ENCODE results near the gene GPC3. TPM values are rescaled to one million over a fixed set of nuclear protein-coding genes. Genes with fewer than 3 reads are reported as not detected.
"Not testable (repeated sequence)": the region's sequence is repeated elsewhere in the genome, so short reads cannot be mapped to it uniquely, and the experiment has no call there.

GPC3 gene
- total RNA-seq, 1 donor from 2014 or later: not detected

DNA sequence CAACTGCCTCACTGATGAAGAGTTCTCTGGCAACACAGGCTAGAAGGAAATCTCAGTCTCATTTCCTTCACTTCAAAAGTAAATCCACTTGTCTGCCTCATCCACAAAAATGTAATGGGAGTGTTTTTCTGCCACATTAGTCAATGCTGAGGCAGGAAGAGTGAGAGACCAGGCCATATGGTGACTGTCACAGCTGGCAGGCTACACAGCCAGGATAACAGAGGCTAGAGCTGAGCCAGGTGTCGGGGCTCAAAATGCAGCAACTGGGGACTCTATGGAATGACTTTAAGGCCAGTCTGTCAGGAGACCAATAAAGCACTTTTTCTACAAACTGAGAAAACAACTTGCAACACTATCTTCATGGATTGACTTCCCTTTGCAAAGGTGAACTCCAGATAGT is 204.2 kb downstream of the GPC3 start:
- intact Hi-C loops (cut with micrococcal nuclease): no loop called here
- ChIA-PET POLR2A (no interaction called here), CTCF (interaction anchor here (1.3 kb wide), 1 partner anchor 11 kb away, joined by 5 read pairs; no protein-coding TSS in a partner anchor)
- Mint-ChIP-seq H3K4me1 (peaks cover 42% of the 10 kb centered on the region), H3K27ac (no peak overlapping the region), H3K9me3 (no peaks in the 10 kb centered on the region), H3K36me3 (ENCODE audit: low read depth) (no peaks in the 10 kb centered on the region), H3K27me3 (no peaks in the 10 kb centered on the region), H3K4me3 (no peak overlapping the region)
- TF ChIP-seq, protein P1, sequence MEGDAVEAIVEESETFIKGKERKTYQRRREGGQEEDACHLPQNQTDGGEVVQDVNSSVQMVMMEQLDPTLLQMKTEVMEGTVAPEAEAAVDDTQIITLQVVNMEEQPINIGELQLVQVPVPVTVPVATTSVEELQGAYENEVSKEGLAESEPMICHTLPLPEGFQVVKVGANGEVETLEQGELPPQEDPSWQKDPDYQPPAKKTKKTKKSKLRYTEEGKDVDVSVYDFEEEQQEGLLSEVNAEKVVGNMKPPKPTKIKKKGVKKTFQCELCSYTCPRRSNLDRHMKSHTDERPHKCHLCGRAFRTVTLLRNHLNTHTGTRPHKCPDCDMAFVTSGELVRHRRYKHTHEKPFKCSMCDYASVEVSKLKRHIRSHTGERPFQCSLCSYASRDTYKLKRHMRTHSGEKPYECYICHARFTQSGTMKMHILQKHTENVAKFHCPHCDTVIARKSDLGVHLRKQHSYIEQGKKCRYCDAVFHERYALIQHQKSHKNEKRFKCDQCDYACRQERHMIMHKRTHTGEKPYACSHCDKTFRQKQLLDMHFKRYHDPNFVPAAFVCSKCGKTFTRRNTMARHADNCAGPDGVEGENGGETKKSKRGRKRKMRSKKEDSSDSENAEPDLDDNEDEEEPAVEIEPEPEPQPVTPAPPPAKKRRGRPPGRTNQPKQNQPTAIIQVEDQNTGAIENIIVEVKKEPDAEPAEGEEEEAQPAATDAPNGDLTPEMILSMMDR (IDR thresholded peaks at IDR 0.05): no peak
- DNase-seq: no peak
- no peak for ATAC-seq (ENCODE audit: low read depth)

DNA sequence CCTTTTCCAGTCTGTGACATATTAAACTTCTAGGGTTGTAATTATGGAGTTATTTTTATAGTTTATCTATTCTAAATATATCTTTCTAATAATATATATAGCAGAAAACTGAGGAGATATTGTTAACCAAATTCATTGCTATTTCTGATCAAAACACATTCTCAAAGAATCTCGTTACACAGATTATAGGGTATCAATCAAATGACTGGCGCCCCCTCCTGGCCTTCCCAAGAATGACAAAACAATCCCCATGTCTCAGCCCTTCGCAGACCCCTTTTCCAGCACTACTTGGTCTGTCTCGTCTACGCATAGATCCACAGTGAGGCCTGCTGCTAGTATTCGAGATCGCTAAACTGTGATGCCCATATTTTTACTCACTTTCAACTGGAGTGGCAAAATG is 209.3 kb downstream of the GPC3 start:
- DNase-seq: no peak
- peaks cover 2% of the 10 kb centered on the region for H3K4me1 Mint-ChIP-seq
- TF ChIP-seq, protein P1 (IDR thresholded peaks at IDR 0.05): no peak
- ChIA-PET CTCF (no interaction called here), POLR2A (no interaction called here)
- no peak overlapping the region for H3K4me3 Mint-ChIP-seq
- ATAC-seq (ENCODE audit: low read depth): no peak
- no peak overlapping the region for H3K27ac Mint-ChIP-seq
- intact Hi-C loops (cut with micrococcal nuclease): no loop called here
- no peaks in the 10 kb centered on the region for H3K9me3 Mint-ChIP-seq
- no peaks in the 10 kb centered on the region for H3K36me3 Mint-ChIP-seq (ENCODE audit: low read depth)
- no peaks in the 10 kb centered on the region for H3K27me3 Mint-ChIP-seq

DNA sequence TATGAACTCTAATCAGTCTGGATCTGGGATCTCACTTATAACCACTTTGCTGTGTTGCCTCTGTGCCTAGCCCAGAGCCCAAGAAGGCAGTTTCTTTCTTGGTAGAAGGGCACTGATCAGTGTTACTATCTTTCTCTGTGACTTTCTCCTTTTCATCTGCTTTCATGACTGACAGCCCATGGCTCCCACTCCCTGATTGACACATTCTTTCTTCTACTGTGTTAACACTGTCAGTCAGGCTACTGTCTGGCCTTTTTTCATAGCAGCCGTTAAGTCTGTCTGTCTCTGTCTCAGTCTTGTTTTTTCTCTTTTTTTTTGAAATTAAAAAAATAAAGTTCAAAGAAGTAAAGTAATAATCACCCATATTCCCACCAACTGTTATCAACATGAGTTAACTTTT is 210.6 kb downstream of the GPC3 start:
- POLR2A ChIA-PET: no interaction called here
- H3K4me1 Mint-ChIP-seq: no peaks in the 10 kb centered on the region
- H3K27ac Mint-ChIP-seq: no peak overlapping the region
- intact Hi-C loops (cut with micrococcal nuclease): no loop called here
- CTCF ChIA-PET: interaction anchor here (0.9 kb wide), 1 partner anchor 29 kb away, joined by 5 read pairs; no protein-coding TSS in a partner anchor
- H3K9me3 Mint-ChIP-seq: no peaks in the 10 kb centered on the region
- ATAC-seq (ENCODE audit: low read depth) (no peak), DNase-seq (no peak)
- H3K36me3 Mint-ChIP-seq (ENCODE audit: low read depth): no peaks in the 10 kb centered on the region
- H3K4me3 Mint-ChIP-seq: no peak overlapping the region
- no peaks in the 10 kb centered on the region for H3K27me3 Mint-ChIP-seq
- TF ChIP-seq, protein P1 (IDR thresholded peaks at IDR 0.05): no peak

DNA sequence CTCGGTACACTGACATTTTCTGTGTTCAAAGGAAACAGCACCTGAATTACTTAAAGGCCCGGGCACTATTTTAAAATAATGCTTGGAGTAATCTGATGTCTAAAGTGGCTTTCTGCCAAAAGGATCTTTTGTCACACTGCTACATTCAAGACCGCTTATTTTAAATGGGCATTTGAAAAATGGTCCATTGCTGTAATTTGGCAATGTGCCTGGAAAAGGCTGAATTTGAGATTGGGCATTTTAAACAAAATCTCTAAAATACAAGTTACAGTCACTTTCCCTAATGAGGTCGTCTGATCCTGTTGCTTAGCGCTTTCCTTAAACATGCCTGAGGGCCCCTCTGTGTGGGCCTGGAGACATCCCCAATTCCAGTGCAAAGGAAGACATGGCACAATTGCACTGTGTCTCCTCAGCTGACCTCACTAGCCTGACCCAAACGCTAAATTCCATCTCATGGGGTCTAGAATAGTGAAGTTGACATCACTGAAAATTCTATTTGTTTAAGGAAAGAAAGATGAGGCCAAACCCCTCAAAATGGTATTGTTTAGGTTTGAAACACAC is 214.2 kb downstream of the GPC3 start:
- Mint-ChIP-seq H3K4me3 (no peak overlapping the region), H3K27ac (no peak overlapping the region), H3K36me3 (ENCODE audit: low read depth) (no peaks in the 10 kb centered on the region), H3K4me1 (no peaks in the 10 kb centered on the region), H3K27me3 (no peaks in the 10 kb centered on the region), H3K9me3 (no peaks in the 10 kb centered on the region)
- intact Hi-C loops (cut with micrococcal nuclease): no loop called here
- CTCF ChIA-PET: no interaction called here
- TF ChIP-seq, protein P1 (IDR thresholded peaks at IDR 0.05): no peak
- ATAC-seq (ENCODE audit: low read depth) (no peak), DNase-seq (no peak)
- POLR2A ChIA-PET: no interaction called here

DNA sequence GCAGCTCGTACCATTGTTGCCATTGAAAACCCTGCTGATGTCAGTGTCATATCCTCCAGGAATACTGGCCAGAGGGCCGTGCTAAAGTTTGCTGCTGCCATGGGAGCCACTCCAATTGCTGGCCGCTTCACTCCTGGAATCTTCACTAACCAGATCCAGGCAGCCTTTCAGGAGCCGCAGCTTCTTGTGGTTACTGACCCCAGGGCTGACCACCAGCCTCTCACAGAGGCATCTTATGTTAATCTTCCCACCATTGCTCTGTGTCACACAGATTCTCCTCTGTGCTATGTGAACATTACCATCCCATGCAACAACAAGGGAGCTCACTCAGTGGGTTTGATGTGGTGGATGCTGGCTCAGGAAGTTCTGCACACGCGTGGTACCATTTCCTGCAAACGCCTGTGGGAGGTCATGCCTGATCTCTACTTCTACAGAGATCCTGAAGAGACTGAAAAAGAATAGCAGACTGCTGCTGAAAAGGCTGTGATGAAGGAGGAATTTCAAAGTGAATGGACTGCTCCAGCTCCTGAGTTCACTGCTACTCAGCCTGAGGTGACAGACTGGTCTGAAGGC is 222.3 kb downstream of the GPC3 start:
- CTCF ChIA-PET; H3K27me3 Mint-ChIP-seq; H3K27ac Mint-ChIP-seq; H3K4me1 Mint-ChIP-seq; POLR2A ChIA-PET; intact Hi-C loops (cut with micrococcal nuclease); H3K36me3 Mint-ChIP-seq (ENCODE audit: low read depth); ATAC-seq (ENCODE audit: low read depth); H3K9me3 Mint-ChIP-seq; DNase-seq; H3K4me3 Mint-ChIP-seq: not testable (repeated sequence)

DNA sequence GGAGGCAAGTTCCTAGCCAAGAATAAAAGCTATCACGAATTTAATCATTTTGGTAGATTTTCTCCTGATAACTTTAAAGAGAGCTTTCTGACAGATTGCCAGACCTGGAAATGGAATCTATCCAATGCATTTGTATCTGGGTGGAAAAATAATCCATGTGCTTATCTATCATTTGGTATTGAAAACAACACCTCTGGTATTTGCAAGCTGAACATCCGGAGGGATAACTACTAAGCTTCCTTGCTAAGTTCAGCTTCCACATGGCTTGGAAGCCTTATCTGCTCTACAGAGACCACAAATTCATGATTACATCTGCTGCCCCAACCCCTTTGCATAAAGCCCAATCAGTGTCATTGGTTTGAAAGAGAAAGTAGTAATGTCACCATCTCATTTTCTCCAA is 230.7 kb downstream of the GPC3 start:
- DNase-seq (no peak), ATAC-seq (ENCODE audit: low read depth) (no peak)
- no peak overlapping the region for H3K4me3 Mint-ChIP-seq
- no peak overlapping the region for H3K27ac Mint-ChIP-seq
- H3K9me3 Mint-ChIP-seq: no peaks in the 10 kb centered on the region
- ChIA-PET POLR2A (no interaction called here), CTCF (no interaction called here)
- H3K4me1 Mint-ChIP-seq: peaks cover 3% of the 10 kb centered on the region
- TF ChIP-seq, protein P1 (IDR thresholded peaks at IDR 0.05): no peak
- H3K36me3 Mint-ChIP-seq (ENCODE audit: low read depth): no peaks in the 10 kb centered on the region
- H3K27me3 Mint-ChIP-seq: no peaks in the 10 kb centered on the region
- intact Hi-C loops (cut with micrococcal nuclease): no loop called here

Measured in activated B cell treated with CpG ODN at 0.5 μM for 24 hours (primary cell).